HepG2 (cell line): ENCODE measurements around the gene GPR176. TPM values are rescaled to one million over a fixed set of nuclear protein-coding genes. Genes with fewer than 3 reads are reported as not detected.

Source experiments
- ATAC-seq: fragments of 200-7000 bp; cut with Tn5 transposase; 3 replicates; pipeline ENCODE4 v1.9.1; 2020; ENCODE audit warnings: mild to moderate bottlenecking, moderate library complexity
- BruUV-seq: library from RNA; stranded (reverse); fragments of 400-500 nt; replicated peaks from 2 replicates; lab custom pipeline; 2021; lab: Mats Ljungman, UMichigan
- CTCF ChIA-PET: fragments of 300-600 bp; formaldehyde crosslinking; extraction: SDS; loops from one replicate; lab custom pipeline; 2021; ENCODE audit warnings: low total read pairs, inconsistent platforms, low intra/inter-chr PET ratio; lab: Yijun Ruan, JAX
- POLR2A ChIA-PET: fragments of 350-600 bp; sonication (Branson Sonifier 250); formaldehyde crosslinking; loops from one replicate; lab custom pipeline; 2020; ENCODE audit warnings: antibody characterized with exemption, inconsistent platforms; lab: Yijun Ruan, JAX
- DNase-seq: peaks from one replicate; pipeline ENCODE4 v3.0.0-alpha.2; 2015; ENCODE audit warnings: low spot score
- FAIRE-seq: peaks from 3 replicates; lab custom pipeline; 2011; peaks lifted over from hg19 to GRCh38; lab: Jason Lieb, UNC
- H2AFZ ChIP-seq: one replicate; pipeline ENCODE4 v1.6.1; 2011; ENCODE audit warnings: low read length, inconsistent platforms
- H3K27ac ChIP-seq: fragments of 300-600 bp; 3 replicates; pipeline ENCODE4 v1.8.0; 2011; ENCODE audit warnings: mixed run types, mild to moderate bottlenecking, mixed read lengths, low read length, inconsistent platforms; ENCODE audit not compliant: insufficient read depth; ENCODE audit errors: extremely low read length
- H3K27me3 ChIP-seq, 2 experiments: fragments of 200-600 bp in 1 of 2; 2 replicates in 1 of 2; 3 replicates in 1 of 2; pipeline versions ENCODE4 v1.6.0 to v1.8.0; 2011; ENCODE audit warnings: low read length in 2 of 2, mild to moderate bottlenecking in 2 of 2, moderate library complexity in 2 of 2, inconsistent platforms in 1 of 2; ENCODE audit not compliant: insufficient read depth in 2 of 2, control insufficient read depth in 1 of 2
- H3K36me3 ChIP-seq, 2 experiments: fragments of 200-600 bp in 1 of 2; replicated peaks in 1 of 2; 2 replicates in 1 of 2; 3 replicates in 1 of 2; pipeline versions ENCODE4 v1.5.1 to v1.8.0; 2011; ENCODE audit warnings: low read length in 2 of 2, inconsistent platforms in 1 of 2; ENCODE audit not compliant: insufficient read depth in 2 of 2, control insufficient read depth in 1 of 2
- H3K4me1 ChIP-seq: 2 replicates; pipeline ENCODE4 v1.5.1; 2012; ENCODE audit warnings: low read length, inconsistent platforms; ENCODE audit not compliant: insufficient read depth
- H3K4me2 ChIP-seq: 2 replicates; pipeline ENCODE4 v1.6.0; 2011; ENCODE audit warnings: low read depth, low read length, inconsistent platforms
- H3K4me3 ChIP-seq, 3 experiments: fragments of 200-600 bp in 1 of 3; sonication (generic), shearing (Covaris generic) in 1 of 3; replicated peaks in 1 of 3; 2 replicates each; pipeline ENCODE4 v1.5.1; 2011 to 2016; ENCODE audit warnings: low read length in 3 of 3, inconsistent platforms in 2 of 3, low read depth in 2 of 3, mild to moderate bottlenecking in 2 of 3, control low read depth in 1 of 3, mixed read lengths in 1 of 3; ENCODE audit not compliant: insufficient read depth in 1 of 3
- H3K79me2 ChIP-seq: one replicate; pipeline ENCODE4 v1.6.1; 2011; ENCODE audit warnings: low read length, inconsistent platforms; ENCODE audit not compliant: insufficient read depth
- H3K9ac ChIP-seq: 2 replicates; pipeline ENCODE4 v1.6.0; 2011; ENCODE audit warnings: mild to moderate bottlenecking, low read depth, low read length, inconsistent platforms; ENCODE audit not compliant: insufficient read depth
- H3K9me3 ChIP-seq: 2 replicates; pipeline ENCODE4 v1.5.1; 2012; ENCODE audit warnings: mild to moderate bottlenecking, low read length
- H4K20me1 ChIP-seq: 2 replicates; pipeline ENCODE4 v1.6.0; 2011; ENCODE audit warnings: inconsistent platforms, mild to moderate bottlenecking, low read length, moderate library complexity; ENCODE audit not compliant: insufficient read depth
- AGO1 ChIP-seq: fragments of 200-400 bp; formaldehyde crosslinking; IDR thresholded peaks from 2 replicates; pipeline ENCODE4 v1.6.1; 2017; ENCODE audit warnings: mild to moderate bottlenecking, low read depth, low read length, moderate library complexity; ENCODE audit not compliant: poor library complexity, severe bottlenecking
- CREM ChIP-seq, 2 experiments: sonication (generic) in 1 of 2; formaldehyde crosslinking in 1 of 2; IDR thresholded peaks; 2 replicates each; pipeline versions ENCODE4 v1.4.0 to v1.6.1; 2016 to 2020; ENCODE audit warnings: antibody characterized with exemption in 1 of 2, mild to moderate bottlenecking in 1 of 2, missing genetic modification reagents in 1 of 2
- GZF1 ChIP-seq: sonication (generic); formaldehyde crosslinking; IDR thresholded peaks from 2 replicates; pipeline ENCODE4 v1.5.1; 2020; ENCODE audit warnings: mild to moderate bottlenecking, missing genetic modification reagents
- HOXD1 ChIP-seq: sonication (generic); formaldehyde crosslinking; IDR thresholded peaks from 2 replicates; pipeline ENCODE4 v1.5.0; 2020; ENCODE audit warnings: missing genetic modification reagents
- IKZF1 ChIP-seq: fragments of 450-650 bp; IDR thresholded peaks from 2 replicates; pipeline ENCODE4 v1.7.1; 2016
- IRF2 ChIP-seq: IDR thresholded peaks from 2 replicates; pipeline ENCODE4 v1.6.1; 2018; ENCODE audit warnings: missing genetic modification reagents, missing compliant biosample characterization
- RAD51 ChIP-seq: fragments of 450-650 bp; IDR thresholded peaks from 2 replicates; pipeline ENCODE4 v1.6.1; 2016; ENCODE audit warnings: borderline replicate concordance
- ZNF326 ChIP-seq: sonication (generic); formaldehyde crosslinking; IDR thresholded peaks from 2 replicates; pipeline ENCODE4 v1.4.0; 2020; ENCODE audit warnings: missing genetic modification reagents, borderline replicate concordance
- ZNF557 ChIP-seq: sonication (generic); formaldehyde crosslinking; IDR thresholded peaks from 2 replicates; pipeline ENCODE4 v1.4.0; 2020; ENCODE audit warnings: missing genetic modification reagents
- ZNF773 ChIP-seq: sonication (generic); formaldehyde crosslinking; IDR thresholded peaks from 2 replicates; pipeline ENCODE4 v1.4.0; 2020; ENCODE audit warnings: missing genetic modification reagents, borderline replicate concordance
- ZNF800 ChIP-seq: sonication (generic); formaldehyde crosslinking; IDR thresholded peaks from 2 replicates; pipeline ENCODE4 v1.4.0; 2020; ENCODE audit warnings: missing genetic modification reagents
- WGBS: methylation state at CpG from one replicate; pipeline ENCODE4 v1.1.6; 2017; ENCODE audit warnings: low lambda C conversion rate; 5-methylcytosine and 5-hydroxymethylcytosine counted together
- in situ Hi-C: cut with HindIII; loops from 2 replicates; pipeline ENCODE4 v1.10.0; 2017; ENCODE audit warnings: low pct_unique_long_range_greater_than_20kb; ENCODE audit not compliant: extremely low pct_ligation_motif_present
- intact Hi-C: fragments of 100-400 bp; cut with micrococcal nuclease; formaldehyde crosslinking; loops from one replicate; pipeline ENCODE4 v1.10.0; 2022; ENCODE audit not compliant: unreplicated experiment
- polyA plus RNA-seq, 8 experiments: library from polyadenylated mRNA; depleted of rRNA in 3 of 8; stranded (reverse) in 7 of 8; unstranded in 1 of 8; fragments of >200 nt; fragmentation: Illumina TruSeq in 4 of 8; extraction: Trizol in 4 of 8; gene quantifications; 2 replicates each; pipeline versions ENCODE4 v1.2.1 to v1.2.3, GENCODE V29; 2011 to 2016; ENCODE audit warnings: low read depth in 4 of 8, missing spikeins in 1 of 8, mixed read lengths in 1 of 8; ENCODE audit not compliant: insufficient read depth in 1 of 8
- total RNA-seq, 5 experiments: library from RNA; depleted of rRNA; stranded (reverse); fragments of >200 nt; fragmentation: Illumina TruSeq; extraction: Trizol; gene quantifications; 2 replicates each; pipeline ENCODE4 v1.2.3, GENCODE V29; 2016; ENCODE audit warnings: low read depth in 1 of 5

The GPR176 gene
- total and polyA plus RNA-seq, 2 of the 13 experiments (the other 11 are each of a cell fraction or from before 2014, with no cell fraction given), result 0.11 to 0.20 TPM

GRCh38 chr15:39960411-39960810 is 40.3 kb upstream of the GPR176 start:
- BruUV-seq, result no TSS peak
- H3K9me3 ChIP-seq, result no peaks in the 10 kb centered on the region
- CTCF ChIA-PET, result no interaction called here
- intact Hi-C loops (no loop called here), in situ Hi-C loops (no loop called here)
- ATAC-seq, result no peak
- no peak for DNase-seq
- no peak for TF ChIP-seq ZNF800
- no peak for TF ChIP-seq GZF1 (CRISPR knock-in tag)
- no peak for TF ChIP-seq AGO1
- TF ChIP-seq ZNF557 (CRISPR knock-in tag), result no peak
- no peak for TF ChIP-seq IRF2
- TF ChIP-seq CREM (IDR thresholded peaks at IDR 0.05), result no peak
- TF ChIP-seq CREM (CRISPR knock-in tag; IDR thresholded peaks at IDR 0.05), result no peak
- TF ChIP-seq RAD51, result no peak
- TF ChIP-seq ZNF326, result no peak
- no peak for TF ChIP-seq IKZF1
- no peak for TF ChIP-seq HOXD1 (CRISPR knock-in tag)
- no peak for TF ChIP-seq ZNF773
- TF ChIP-seq, all 625 proteins: peak for 0
- no peak for FAIRE-seq
- H3K79me2 ChIP-seq, result no peaks in the 10 kb centered on the region
- no peak overlapping the region for H3K4me2 ChIP-seq
- POLR2A ChIA-PET, result no interaction called here
- no peak overlapping the region for H2AFZ ChIP-seq
- peaks cover 12 to 68% of the 10 kb centered on the region in 2 experiments for H3K36me3 ChIP-seq
- H4K20me1 ChIP-seq, result no peaks in the 10 kb centered on the region
- 95% methylated on average over 3 of the region's 3 CpGs for WGBS
- no peaks in the 10 kb centered on the region for H3K4me1 ChIP-seq
- no peak overlapping the region for H3K9ac ChIP-seq
- H3K27me3 ChIP-seq, result no peaks in the 10 kb centered on the region
- H3K4me3 ChIP-seq, result no peak overlapping the region
- H3K27ac ChIP-seq, result no peak overlapping the region
